ENCODE measurements around the gene DNAJC1.

Gene DNAJC1

GRCh38 chr10:21791276-21791675 is 212.3 kb downstream of the DNAJC1 start:
- no peaks in the 10 kb centered on the region for H3K27me3 ChIP-seq (ENCODE audit: control insufficient read depth, insufficient read depth, low read length, poor library complexity, severe bottlenecking)
- no peak overlapping the region for H3K27ac ChIP-seq (ENCODE audit: insufficient read depth, low read depth, low read length, poor library complexity, severe bottlenecking)
- no peaks in the 10 kb centered on the region for H3K36me3 ChIP-seq (ENCODE audit: control insufficient read depth, insufficient read depth, low read length)
- H3K9me3 ChIP-seq (ENCODE audit: control insufficient read depth, low read length): no peaks in the 10 kb centered on the region
- H3K4me1 ChIP-seq (ENCODE audit: control insufficient read depth, insufficient read depth, low read length): no peaks in the 10 kb centered on the region
- H3K4me3 ChIP-seq (ENCODE audit: insufficient read depth, low read depth, low read length): no peak overlapping the region
- 95% methylated on average over 1 to 2 of the region's 2 CpGs for WGBS, 2 experiments

- H3K27me3 ChIP-seq (ENCODE audit: control insufficient read depth, insufficient read depth, low read length, poor library complexity, severe bottlenecking): no peaks in the 10 kb centered on the region
- WGBS, 2 experiments: 94 to 100% methylated on average over 1 of the region's 1 CpG
- no peak overlapping the region for H3K4me3 ChIP-seq (ENCODE audit: insufficient read depth, low read depth, low read length)
- no peak overlapping the region for H3K27ac ChIP-seq (ENCODE audit: insufficient read depth, low read depth, low read length, poor library complexity, severe bottlenecking)
- H3K36me3 ChIP-seq (ENCODE audit: control insufficient read depth, insufficient read depth, low read length): no peaks in the 10 kb centered on the region
- no peaks in the 10 kb centered on the region for H3K4me1 ChIP-seq (ENCODE audit: control insufficient read depth, insufficient read depth, low read length)
- H3K9me3 ChIP-seq (ENCODE audit: control insufficient read depth, low read length): no peaks in the 10 kb centered on the region
Observed at GRCh38 chr10:21776883-21777282, 226.6 kb downstream of the DNAJC1 start.

- Histone ChIP-seq H3K27me3 (ENCODE audit: control insufficient read depth, insufficient read depth, low read length, poor library complexity, severe bottlenecking) (no peaks in the 10 kb centered on the region), H3K4me3 (ENCODE audit: insufficient read depth, low read depth, low read length) (no peak overlapping the region), H3K9me3 (ENCODE audit: control insufficient read depth, low read length) (no peaks in the 10 kb centered on the region), H3K27ac (ENCODE audit: insufficient read depth, low read depth, low read length, poor library complexity, severe bottlenecking) (no peak overlapping the region), H3K4me1 (ENCODE audit: control insufficient read depth, insufficient read depth, low read length) (no peaks in the 10 kb centered on the region), H3K36me3 (ENCODE audit: control insufficient read depth, insufficient read depth, low read length) (no peaks in the 10 kb centered on the region)
- 91 to 96% methylated on average over 4 of the region's 4 CpGs for WGBS, 2 experiments
Observed at GRCh38 chr10:21771219-21771618, 232.3 kb downstream of the DNAJC1 start.

DNA sequence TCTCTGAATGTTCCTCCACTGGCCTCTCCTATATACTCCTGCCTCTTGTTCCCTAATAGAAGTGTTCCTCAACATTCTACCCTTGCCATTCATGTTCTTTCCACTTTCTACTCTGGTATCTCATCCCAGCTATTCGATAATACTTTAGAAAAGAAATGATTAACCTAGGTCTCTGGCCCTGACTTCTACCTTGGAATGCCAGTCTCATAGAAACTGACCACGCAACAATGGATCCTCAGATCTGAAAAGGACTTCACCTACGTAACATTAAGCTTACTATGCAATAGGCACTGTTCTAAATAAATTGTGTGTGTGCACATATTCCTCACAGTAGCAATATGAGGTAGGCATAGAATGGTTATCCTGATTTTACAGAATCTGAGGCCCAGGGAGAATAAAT is 234.5 kb downstream of the DNAJC1 start:
- WGBS, 2 experiments: 84 to 94% methylated on average over 3 of the region's 3 CpGs

GRCh38 chr10:21764466-21765189 is 238.9 kb downstream of the DNAJC1 start:
- H3K9me3 ChIP-seq (ENCODE audit: control insufficient read depth, low read length): no peaks in the 10 kb centered on the region
- H3K4me1 ChIP-seq (ENCODE audit: control insufficient read depth, insufficient read depth, low read length): no peaks in the 10 kb centered on the region
- H3K27ac ChIP-seq (ENCODE audit: insufficient read depth, low read depth, low read length, poor library complexity, severe bottlenecking): no peak overlapping the region
- no peaks in the 10 kb centered on the region for H3K27me3 ChIP-seq (ENCODE audit: control insufficient read depth, insufficient read depth, low read length, poor library complexity, severe bottlenecking)
- 95 to 97% methylated on average over 3 to 5 of the region's 5 CpGs for WGBS, 2 experiments
- no peak overlapping the region for H3K4me3 ChIP-seq (ENCODE audit: insufficient read depth, low read depth, low read length)
- no peaks in the 10 kb centered on the region for H3K36me3 ChIP-seq (ENCODE audit: control insufficient read depth, insufficient read depth, low read length)

More for the DNA sequence above, 234.5 kb downstream of the DNAJC1 start:
- H3K4me1 ChIP-seq (ENCODE audit: control insufficient read depth, insufficient read depth, low read length): no peaks in the 10 kb centered on the region
- H3K9me3 ChIP-seq (ENCODE audit: control insufficient read depth, low read length): no peaks in the 10 kb centered on the region
- H3K4me3 ChIP-seq (ENCODE audit: insufficient read depth, low read depth, low read length): no peak overlapping the region
- H3K36me3 ChIP-seq (ENCODE audit: control insufficient read depth, insufficient read depth, low read length): no peaks in the 10 kb centered on the region
- no peak overlapping the region for H3K27ac ChIP-seq (ENCODE audit: insufficient read depth, low read depth, low read length, poor library complexity, severe bottlenecking)
- H3K27me3 ChIP-seq (ENCODE audit: control insufficient read depth, insufficient read depth, low read length, poor library complexity, severe bottlenecking): no peaks in the 10 kb centered on the region

DNA sequence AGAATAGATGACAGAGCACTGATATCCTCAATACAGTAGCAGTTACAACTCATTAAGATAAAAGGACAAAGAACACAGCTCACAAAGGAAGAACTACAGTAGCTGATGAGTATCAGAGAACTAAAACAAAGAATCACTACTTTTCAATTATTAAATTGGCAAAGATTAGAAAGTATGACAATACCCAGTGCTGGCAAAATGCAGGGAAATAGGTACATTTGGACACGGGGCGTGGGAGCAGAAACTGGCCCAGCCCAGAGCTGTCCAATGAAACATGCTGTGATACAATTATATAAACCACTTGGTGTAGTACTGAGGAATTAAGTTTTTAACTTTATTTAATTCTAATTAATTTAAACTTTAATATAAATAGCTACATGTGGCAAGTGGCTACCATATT is 243.2 kb downstream of the DNAJC1 start:
- Histone ChIP-seq H3K27ac (ENCODE audit: insufficient read depth, low read depth, low read length, poor library complexity, severe bottlenecking) (no peak overlapping the region), H3K4me1 (ENCODE audit: control insufficient read depth, insufficient read depth, low read length) (peaks cover 20% of the 10 kb centered on the region), H3K4me3 (ENCODE audit: insufficient read depth, low read depth, low read length) (no peak overlapping the region), H3K27me3 (ENCODE audit: control insufficient read depth, insufficient read depth, low read length, poor library complexity, severe bottlenecking) (no peaks in the 10 kb centered on the region), H3K36me3 (ENCODE audit: control insufficient read depth, insufficient read depth, low read length) (no peaks in the 10 kb centered on the region), H3K9me3 (ENCODE audit: control insufficient read depth, low read length) (no peaks in the 10 kb centered on the region)
- 96 to 100% methylated on average over 2 of the region's 2 CpGs for WGBS, 2 experiments

DNA sequence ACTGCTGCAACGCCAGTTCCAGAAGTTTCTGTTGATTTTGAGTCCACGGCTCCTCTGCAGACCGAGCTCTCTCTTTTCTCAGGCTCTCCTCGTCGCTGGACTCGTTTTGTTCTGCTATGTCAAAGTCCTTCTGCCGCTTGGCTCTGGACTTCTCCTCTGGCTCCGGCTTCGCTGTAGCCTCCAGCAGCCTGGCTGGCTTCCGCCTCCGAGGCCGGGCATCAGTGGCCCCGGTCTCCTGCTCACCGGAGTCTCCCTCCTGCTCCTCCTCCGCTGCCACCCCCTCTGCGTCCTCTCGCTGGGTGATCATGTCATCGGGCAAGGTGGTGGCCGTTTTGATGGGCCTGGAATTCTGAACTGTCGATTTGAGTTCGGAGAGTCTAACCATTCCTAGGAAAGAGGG is 244.3 kb downstream of the DNAJC1 start:
- no peak overlapping the region for H3K27ac ChIP-seq (ENCODE audit: insufficient read depth, low read depth, low read length, poor library complexity, severe bottlenecking)
- peaks cover 25% of the 10 kb centered on the region for H3K4me1 ChIP-seq (ENCODE audit: control insufficient read depth, insufficient read depth, low read length)
- H3K9me3 ChIP-seq (ENCODE audit: control insufficient read depth, low read length): no peaks in the 10 kb centered on the region
- H3K27me3 ChIP-seq (ENCODE audit: control insufficient read depth, insufficient read depth, low read length, poor library complexity, severe bottlenecking): no peaks in the 10 kb centered on the region
- 90 to 92% methylated on average over 21 of the region's 21 CpGs for WGBS, 2 experiments
- H3K36me3 ChIP-seq (ENCODE audit: control insufficient read depth, insufficient read depth, low read length): no peaks in the 10 kb centered on the region
- H3K4me3 ChIP-seq (ENCODE audit: insufficient read depth, low read depth, low read length): no peak overlapping the region

- H3K9me3 ChIP-seq (ENCODE audit: control insufficient read depth, low read length): no peaks in the 10 kb centered on the region
- H3K4me3 ChIP-seq (ENCODE audit: insufficient read depth, low read depth, low read length): no peak overlapping the region
- H3K27me3 ChIP-seq (ENCODE audit: control insufficient read depth, insufficient read depth, low read length, poor library complexity, severe bottlenecking): no peaks in the 10 kb centered on the region
- H3K36me3 ChIP-seq (ENCODE audit: control insufficient read depth, insufficient read depth, low read length): no peaks in the 10 kb centered on the region
- WGBS, 2 experiments: 89 to 93% methylated on average over 7 of the region's 7 CpGs
- no peak overlapping the region for H3K27ac ChIP-seq (ENCODE audit: insufficient read depth, low read depth, low read length, poor library complexity, severe bottlenecking)
- peaks cover 25% of the 10 kb centered on the region for H3K4me1 ChIP-seq (ENCODE audit: control insufficient read depth, insufficient read depth, low read length)
Observed at GRCh38 chr10:21758696-21759095, 244.8 kb downstream of the DNAJC1 start.

DNA sequence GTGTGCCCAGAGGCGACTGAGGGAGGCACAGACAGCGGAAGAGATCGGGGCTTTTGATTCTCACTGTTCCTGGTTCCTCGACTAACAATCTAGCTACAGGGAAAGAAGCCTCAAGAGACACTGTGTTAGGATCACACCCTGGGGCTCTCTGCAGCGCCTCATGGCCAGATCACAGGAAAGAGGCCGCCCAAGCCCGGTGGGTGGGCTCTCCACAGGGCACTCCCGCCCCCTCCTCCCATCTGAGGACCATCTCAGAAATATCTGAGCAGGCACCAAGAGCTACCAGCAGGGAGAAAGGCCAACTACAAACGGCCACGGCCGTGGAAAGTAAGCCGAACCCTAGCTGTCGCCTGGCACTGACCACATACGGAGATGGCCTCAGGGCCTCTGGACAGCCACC is 245.3 kb downstream of the DNAJC1 start:
- Histone ChIP-seq H3K4me1 (ENCODE audit: control insufficient read depth, insufficient read depth, low read length) (peaks cover 25% of the 10 kb centered on the region), H3K27me3 (ENCODE audit: control insufficient read depth, insufficient read depth, low read length, poor library complexity, severe bottlenecking) (no peaks in the 10 kb centered on the region), H3K9me3 (ENCODE audit: control insufficient read depth, low read length) (no peaks in the 10 kb centered on the region), H3K4me3 (ENCODE audit: insufficient read depth, low read depth, low read length) (no peak overlapping the region), H3K27ac (ENCODE audit: insufficient read depth, low read depth, low read length, poor library complexity, severe bottlenecking) (no peak overlapping the region), H3K36me3 (ENCODE audit: control insufficient read depth, insufficient read depth, low read length) (no peaks in the 10 kb centered on the region)
- WGBS, 2 experiments: 47 to 53% methylated on average over 14 of the region's 14 CpGs

- Histone ChIP-seq H3K4me1 (ENCODE audit: control insufficient read depth, insufficient read depth, low read length) (peaks cover 25% of the 10 kb centered on the region), H3K9me3 (ENCODE audit: control insufficient read depth, low read length) (no peaks in the 10 kb centered on the region), H3K27me3 (ENCODE audit: control insufficient read depth, insufficient read depth, low read length, poor library complexity, severe bottlenecking) (no peaks in the 10 kb centered on the region), H3K4me3 (ENCODE audit: insufficient read depth, low read depth, low read length) (no peak overlapping the region), H3K27ac (ENCODE audit: insufficient read depth, low read depth, low read length, poor library complexity, severe bottlenecking) (no peak overlapping the region), H3K36me3 (ENCODE audit: control insufficient read depth, insufficient read depth, low read length) (no peaks in the 10 kb centered on the region)
- 52 to 55% methylated on average over 8 of the region's 8 CpGs for WGBS, 2 experiments
Observed at GRCh38 chr10:21757185-21757901, 246.2 kb downstream of the DNAJC1 start.

All from ectodermal cell (in vitro differentiated cells).